ENCODE measurements around the gene CDYL.

CDYL gene

DNA sequence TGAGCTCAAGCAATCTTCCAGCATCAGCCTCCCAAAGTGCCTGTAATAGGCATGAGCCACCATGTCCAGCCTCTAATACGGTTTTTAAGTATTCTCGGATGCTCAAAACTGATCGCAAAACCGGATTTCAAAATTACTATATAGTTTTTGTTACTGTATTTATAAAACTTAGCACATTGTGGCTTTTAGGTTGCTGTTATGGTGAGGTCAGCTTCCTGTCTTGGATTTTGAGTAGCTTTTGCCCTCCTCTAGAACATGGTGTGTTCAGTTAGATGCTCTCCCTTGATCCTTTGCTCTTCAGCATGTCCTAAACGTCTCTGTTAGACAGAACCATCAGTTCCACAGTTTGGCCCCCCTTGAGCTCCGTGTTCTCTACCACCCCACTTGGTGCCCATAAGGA is 131.4 kb downstream of the CDYL start:
- DNase-seq (ENCODE audit: low read depth): no peak

GRCh38 chr6:4908062-4908461 is 131.9 kb downstream of the CDYL start:
- DNase-seq (ENCODE audit: low read depth): no peak

- DNase-seq (ENCODE audit: low read depth): no peak
Observed at GRCh38 chr6:4909063-4909706, 133.0 kb downstream of the CDYL start.

- no peak for DNase-seq (ENCODE audit: low read depth)
Observed at GRCh38 chr6:4910037-4910760, 134.0 kb downstream of the CDYL start.

DNA sequence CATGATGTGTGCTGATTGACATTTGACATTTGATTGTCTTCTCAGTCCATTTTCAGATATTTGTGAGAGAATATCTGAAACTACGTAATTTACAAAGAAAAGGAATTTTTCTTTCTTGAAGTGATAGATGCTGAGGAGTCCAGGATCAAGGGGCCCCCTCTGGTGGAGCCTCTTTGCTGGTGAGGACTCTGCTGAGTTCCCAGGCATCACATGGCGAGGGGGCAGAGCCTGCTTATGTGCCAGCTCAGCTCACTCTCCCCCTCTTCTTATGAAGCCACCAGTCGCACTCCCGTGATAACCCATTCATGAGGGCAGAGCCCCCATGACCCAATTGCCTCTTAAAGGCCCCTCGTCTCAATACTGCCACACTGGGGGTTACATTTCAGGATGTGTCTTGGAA is 136.4 kb downstream of the CDYL start:
- DNase-seq (ENCODE audit: low read depth): no peak

- no peak for DNase-seq (ENCODE audit: low read depth)
Observed at GRCh38 chr6:4913705-4914419, 137.7 kb downstream of the CDYL start.

DNA sequence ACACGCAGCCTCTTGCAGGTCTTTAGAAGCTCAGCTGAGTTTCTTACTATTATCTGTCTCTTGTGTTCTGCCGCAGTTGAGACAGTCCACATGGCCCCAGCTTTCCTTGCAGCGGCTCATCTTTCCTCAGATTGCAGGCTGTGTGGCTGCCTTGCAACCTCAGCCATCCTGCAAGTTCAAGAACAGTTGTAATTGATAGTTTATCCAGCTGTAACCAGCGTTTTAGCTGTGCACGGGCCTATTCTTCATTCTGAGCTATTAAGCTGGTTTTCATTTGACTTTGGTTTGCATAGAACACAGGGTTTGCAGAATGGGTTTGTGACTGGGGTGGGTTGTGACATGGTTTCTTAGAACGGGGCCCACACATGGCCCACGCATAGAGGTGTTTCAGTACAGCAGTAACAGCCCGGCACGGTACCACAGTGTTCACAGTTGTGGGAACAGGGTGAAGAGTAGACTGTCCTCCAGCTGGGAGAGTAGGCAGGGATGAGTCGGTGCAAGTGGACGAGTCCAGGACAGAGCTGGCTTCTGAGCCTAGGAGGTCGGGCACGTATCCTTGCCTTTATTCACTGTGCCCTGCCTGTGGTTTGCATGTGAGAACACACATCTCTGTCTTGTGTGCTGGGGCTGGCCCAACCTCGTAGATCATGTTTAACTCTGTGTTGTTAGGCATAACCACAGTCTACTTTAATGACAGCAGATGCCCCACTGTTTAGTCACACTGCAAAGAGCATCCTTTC is 138.4 kb downstream of the CDYL start:
- no peak for DNase-seq (ENCODE audit: low read depth)

DNA sequence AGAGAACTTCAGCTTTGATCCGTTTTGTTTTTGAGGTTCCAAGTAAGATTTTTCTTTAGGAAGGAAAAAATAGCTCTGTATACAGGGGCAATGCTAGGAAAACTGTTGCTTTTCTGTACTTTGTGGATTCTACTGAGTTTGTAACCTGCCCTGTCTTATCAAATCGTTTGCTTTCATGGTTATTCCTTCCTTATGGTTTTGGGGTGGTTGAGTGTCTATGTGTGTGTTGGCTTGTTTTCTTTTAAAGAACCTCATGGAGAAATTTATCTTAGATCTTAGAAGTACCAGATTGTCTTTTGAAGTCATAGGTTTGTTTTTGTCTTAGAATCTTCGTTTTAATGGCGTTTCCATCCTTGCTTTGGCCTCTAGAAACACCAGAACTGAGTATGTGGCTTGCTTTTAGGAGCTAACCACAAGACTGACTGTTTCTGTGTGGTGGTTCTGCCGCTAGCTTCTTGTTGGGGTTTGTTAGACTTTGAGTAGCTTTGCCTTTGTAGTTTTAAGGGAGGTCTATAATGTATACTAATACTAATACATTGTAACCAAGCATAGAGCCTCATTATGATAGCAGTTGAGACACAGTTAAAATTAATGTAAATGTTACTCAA is 140.9 kb downstream of the CDYL start:
- no peak for DNase-seq (ENCODE audit: low read depth)

- DNase-seq (ENCODE audit: low read depth): no peak
Observed at GRCh38 chr6:4920914-4921410, 144.8 kb downstream of the CDYL start.

- no peak for DNase-seq (ENCODE audit: low read depth)
Observed at GRCh38 chr6:4922488-4923037, 146.4 kb downstream of the CDYL start.

DNA sequence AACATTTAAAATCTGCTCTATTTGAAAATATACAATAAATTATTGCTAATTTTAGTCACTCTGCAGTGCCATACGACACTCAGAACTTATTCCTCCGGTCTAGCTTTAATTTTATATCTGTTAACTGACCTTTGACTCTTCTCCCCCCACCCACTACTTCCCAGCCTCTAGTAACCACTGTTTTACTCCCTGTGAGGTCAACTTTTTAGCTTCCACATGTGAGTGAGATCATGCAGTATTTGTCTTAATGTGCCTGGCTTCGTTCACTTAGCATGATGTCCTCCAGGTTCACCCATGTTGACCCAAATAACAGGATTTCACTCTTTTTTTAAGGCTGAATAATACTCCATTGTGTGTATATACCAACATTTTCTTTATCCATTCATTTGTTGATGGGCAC is 146.9 kb downstream of the CDYL start:
- no peak for DNase-seq (ENCODE audit: low read depth)

- no peak for DNase-seq (ENCODE audit: low read depth)
Observed at GRCh38 chr6:4924661-4925271, 148.6 kb downstream of the CDYL start.

DNA sequence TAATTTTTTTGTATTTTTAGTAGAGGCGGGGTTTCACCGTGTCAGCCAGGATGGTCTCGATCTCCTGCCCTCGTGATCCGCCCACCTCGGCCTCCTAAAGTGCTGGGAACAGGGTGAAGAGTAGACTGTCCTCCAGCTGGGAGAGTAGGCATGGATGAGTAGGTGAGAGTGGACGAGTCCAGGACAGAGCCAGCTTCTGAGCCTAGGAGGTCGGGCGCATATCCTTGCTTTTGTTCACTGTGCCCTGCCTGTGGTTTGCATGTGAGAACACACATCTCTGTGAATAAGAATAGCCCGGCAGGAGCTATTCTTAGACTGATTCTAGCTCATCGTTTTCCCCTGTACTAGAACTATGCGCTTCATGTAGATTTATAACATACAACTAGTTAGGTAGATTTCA is 149.4 kb downstream of the CDYL start:
- DNase-seq (ENCODE audit: low read depth): no peak

DNA sequence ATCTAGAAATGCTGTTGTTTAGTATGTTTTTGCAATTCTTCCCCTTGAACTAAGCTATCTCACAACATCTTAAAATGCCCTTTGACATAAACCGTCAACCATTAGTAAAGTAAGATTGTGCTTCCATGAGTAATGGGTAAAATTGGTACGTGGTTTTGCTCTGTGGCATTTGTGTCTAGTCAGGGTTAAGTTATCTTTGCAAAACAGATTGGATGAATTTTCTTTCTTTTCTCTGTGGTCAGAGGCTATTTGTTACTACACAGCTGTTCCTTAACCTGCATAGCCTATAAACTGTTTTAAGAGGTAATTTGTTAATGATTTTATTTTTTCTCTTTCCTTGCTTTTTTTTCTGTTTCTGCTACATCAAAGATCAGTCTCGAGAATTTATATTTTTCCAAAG is 152.2 kb downstream of the CDYL start:
- DNase-seq (ENCODE audit: low read depth): no peak

DNA sequence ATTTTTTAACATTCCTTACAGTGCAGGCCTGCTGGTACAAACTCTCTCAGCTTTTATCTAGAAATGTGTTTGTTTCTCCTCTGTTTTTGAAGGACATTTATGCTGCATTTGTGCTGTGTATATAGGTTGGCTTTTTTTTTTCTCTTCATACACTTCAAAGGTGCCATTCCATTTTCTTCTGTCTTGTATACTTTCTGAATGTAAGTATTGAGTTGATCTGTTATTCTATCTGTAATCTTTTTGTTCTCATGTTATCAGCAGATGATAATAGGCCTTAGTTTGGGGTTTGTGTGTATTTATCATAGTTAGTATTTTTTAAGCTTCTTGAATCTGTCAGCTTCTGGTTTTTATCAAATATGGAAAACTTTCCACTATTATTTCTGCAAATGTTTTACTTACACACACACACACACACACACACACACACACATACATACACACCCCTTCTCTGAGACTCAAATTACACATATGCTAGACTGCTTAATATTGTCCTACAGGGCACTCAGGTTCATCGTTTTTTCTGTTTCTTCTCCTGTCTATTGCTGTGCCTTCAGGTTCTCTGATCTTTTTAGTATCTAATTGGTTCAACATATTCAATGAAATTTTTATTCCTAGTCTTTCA is 153.0 kb downstream of the CDYL start:
- no peak for DNase-seq (ENCODE audit: low read depth)

GRCh38 chr6:4930025-4930691 is 154.0 kb downstream of the CDYL start:
- DNase-seq (ENCODE audit: low read depth): no peak

DNA sequence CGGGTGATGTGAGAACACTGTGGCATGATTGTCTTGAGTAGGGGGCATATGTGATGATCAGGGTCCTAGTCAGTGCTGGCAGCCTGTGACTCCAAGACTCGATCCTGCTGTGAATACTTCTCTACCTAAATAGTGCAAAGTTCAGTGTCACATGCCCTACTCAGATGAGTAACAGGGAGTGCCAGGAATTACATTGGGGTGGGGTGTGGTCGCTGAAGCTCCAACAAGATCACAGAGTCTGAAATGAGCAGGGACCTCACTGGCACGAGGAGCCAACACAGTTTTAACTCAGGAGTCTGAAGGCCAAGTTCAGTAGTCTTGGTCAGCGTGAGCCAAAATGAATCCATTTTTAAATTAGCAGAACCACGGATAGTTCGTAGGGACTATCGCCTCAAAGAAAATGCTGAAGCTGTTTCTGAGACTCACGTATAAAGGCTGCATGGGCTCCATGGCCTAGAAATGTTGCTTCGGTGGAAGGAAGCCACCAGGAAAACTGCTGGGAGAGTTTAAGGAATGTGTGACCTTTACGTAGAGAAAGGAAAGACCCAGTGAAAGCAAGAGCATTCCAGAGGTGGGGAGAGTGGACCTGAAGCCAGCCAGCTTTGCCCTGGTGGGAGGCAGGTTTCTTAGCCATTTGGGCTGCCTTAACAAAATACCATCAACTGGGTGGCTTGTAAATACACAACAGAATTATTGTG is 155.5 kb downstream of the CDYL start:
- no peak for DNase-seq (ENCODE audit: low read depth)

DNA sequence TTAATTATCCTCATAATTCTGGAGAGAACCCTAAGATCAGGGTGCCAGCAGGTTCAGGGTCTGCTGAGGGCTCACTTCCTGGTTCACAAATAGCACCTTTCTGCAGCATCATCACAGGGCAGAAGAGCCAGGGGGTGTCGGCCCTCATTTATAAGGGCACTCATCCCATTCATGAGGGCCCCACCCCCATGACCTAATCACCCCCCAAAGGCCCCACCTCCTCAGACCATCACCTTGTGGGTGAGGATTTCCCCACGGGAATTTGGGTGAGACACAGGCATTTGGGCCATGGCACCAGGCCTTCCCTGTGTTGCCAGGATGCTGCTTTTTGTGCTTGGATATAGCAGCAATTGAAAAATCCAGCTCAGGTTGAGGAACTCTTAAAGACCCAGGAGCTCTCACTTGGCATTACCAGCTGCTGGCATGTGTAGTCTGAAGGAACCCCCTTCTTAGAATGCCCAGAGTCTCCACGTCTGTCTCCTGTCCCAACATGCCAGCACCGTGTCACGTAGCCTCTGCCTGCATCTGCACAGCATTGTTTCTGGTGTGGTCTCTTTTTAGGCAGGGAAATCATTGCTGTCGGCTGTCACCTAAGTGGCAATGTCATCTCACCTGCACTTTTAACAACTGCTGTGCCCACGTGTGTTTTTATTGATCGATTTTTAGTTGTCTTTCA is 156.2 kb downstream of the CDYL start:
- no peak for DNase-seq (ENCODE audit: low read depth)

- no peak for DNase-seq (ENCODE audit: low read depth)
Observed at GRCh38 chr6:4935486-4935885, 159.3 kb downstream of the CDYL start.
